B cell (primary cell): ENCODE measurements around the gene CCDC85C. TPM values are rescaled to one million over a fixed set of nuclear protein-coding genes. Genes with fewer than 3 reads are reported as not detected.

Source experiments
- ATAC-seq: fragments of 200-7000 bp; cut with Tn5 transposase; one replicate; pipeline ENCODE4 v1.10.0; 2021; ENCODE audit warnings: low read depth, mild to moderate bottlenecking, moderate number of reproducible peaks, moderate library complexity
- CTCF ChIA-PET: fragments of 350-600 bp; sonication (Branson Sonifier 250); formaldehyde crosslinking; loops from one replicate; lab custom pipeline; 2021; ENCODE audit warnings: antibody characterized with exemption, inconsistent platforms; lab: Charles Lee
- POLR2A ChIA-PET: fragments of 350-600 bp; sonication (Branson Sonifier 250); formaldehyde crosslinking; loops from one replicate; lab custom pipeline; 2021; ENCODE audit warnings: antibody characterized with exemption; lab: Charles Lee
- DNase-seq: peaks from one replicate; pipeline ENCODE4 v3.0.0; 2013
- H2AFZ ChIP-seq: 2 replicates; pipeline ENCODE4 v1.6.1; 2012; ENCODE audit warnings: mild to moderate bottlenecking, low read depth, low read length; ENCODE audit not compliant: insufficient read depth, poor library complexity, severe bottlenecking
- H3K27ac ChIP-seq, 2 donors: 1 replicate in 1 of 2; 2 replicates in 1 of 2; pipeline ENCODE4 v1.5.1; 2012 to 2013; ENCODE audit warnings: low read length in 2 of 2, mild to moderate bottlenecking in 2 of 2, moderate library complexity in 1 of 2
- H3K27me3 ChIP-seq, 4 experiments: fragments of 200-600 bp in 1 of 4; sonication (generic) in 1 of 4; replicated peaks in 1 of 4; 1 replicate in 2 of 4; 2 replicates in 2 of 4; pipeline versions ENCODE4 v1.6.1 to v1.7.0; 2013 to 2016; ENCODE audit warnings: low read length in 3 of 4, mild to moderate bottlenecking in 2 of 4, mixed read lengths in 1 of 4, moderate library complexity in 1 of 4; ENCODE audit not compliant: insufficient read depth in 4 of 4, control insufficient read depth in 3 of 4; ENCODE audit errors: control extremely low read depth in 1 of 4
- H3K36me3 ChIP-seq, 2 experiments: replicated peaks in 1 of 2; 1 replicate in 1 of 2; 2 replicates in 1 of 2; pipeline versions ENCODE4 v1.6.1 to v1.7.1; 2013; ENCODE audit warnings: low read length in 1 of 2; ENCODE audit not compliant: insufficient read depth in 2 of 2, control insufficient read depth in 1 of 2; ENCODE audit errors: control extremely low read depth in 1 of 2, extremely low read depth in 1 of 2
- H3K4me1 ChIP-seq, 2 donors: fragments of 200-600 bp in 1 of 2; sonication (generic) in 1 of 2; 1 replicate in 1 of 2; 2 replicates in 1 of 2; pipeline versions ENCODE4 v1.5.1 to v1.6.1; 2013 to 2017; ENCODE audit warnings: low read length in 2 of 2; ENCODE audit not compliant: control insufficient read depth in 2 of 2, insufficient read depth in 2 of 2
- H3K4me2 ChIP-seq: replicated peaks from 2 replicates; pipeline ENCODE3; 2012; ENCODE audit warnings: mild to moderate bottlenecking, low read depth, low read length; ENCODE audit not compliant: poor library complexity, severe bottlenecking
- H3K4me3 ChIP-seq, 5 experiments: fragments of 200-600 bp in 1 of 5; sonication (generic) in 1 of 5; 1 replicate in 3 of 5; 2 replicates in 2 of 5; pipeline versions ENCODE4 v1.5.1 to v1.7.0; 2011 to 2016; ENCODE audit warnings: low read length in 4 of 5, mild to moderate bottlenecking in 4 of 5, low read depth in 2 of 5, control low read depth in 1 of 5, moderate library complexity in 1 of 5; ENCODE audit not compliant: insufficient read depth in 1 of 5; ENCODE audit errors: control extremely low read depth in 1 of 5, extremely low read depth in 1 of 5
- H3K79me2 ChIP-seq: fragments of 200-600 bp; sonication (generic); one replicate; pipeline ENCODE4 v1.6.0; 2016; ENCODE audit warnings: low read length; ENCODE audit not compliant: control insufficient read depth, insufficient read depth
- H3K9ac ChIP-seq: fragments of 200-600 bp; sonication (generic); 2 replicates; pipeline ENCODE4 v1.6.1; 2017; ENCODE audit warnings: mild to moderate bottlenecking, low read length, moderate library complexity
- H3K9me3 ChIP-seq, 3 donors: one replicate each; pipeline versions ENCODE4 v1.6.1 to v1.7.1; 2013; ENCODE audit warnings: low read length in 2 of 3; ENCODE audit not compliant: control insufficient read depth in 2 of 3, insufficient read depth in 1 of 3; ENCODE audit errors: control extremely low read depth in 1 of 3
- H4K20me1 ChIP-seq: 2 replicates; pipeline ENCODE4 v1.6.0; 2012; ENCODE audit warnings: mild to moderate bottlenecking, low read length; ENCODE audit not compliant: insufficient read depth, control insufficient read depth, poor library complexity, severe bottlenecking
- H3K27ac Mint-ChIP-seq: one replicate; pipeline ENCODE4 v1.8.0; 2021; ENCODE audit warnings: mixed read lengths
- H3K27me3 Mint-ChIP-seq: one replicate; pipeline ENCODE4 v1.8.0; 2021; ENCODE audit warnings: mixed read lengths
- H3K4me1 Mint-ChIP-seq: one replicate; pipeline ENCODE4 v1.8.0; 2021; ENCODE audit warnings: mixed read lengths
- H3K4me3 Mint-ChIP-seq: one replicate; pipeline ENCODE4 v1.8.0; 2021; ENCODE audit warnings: mixed read lengths
- H3K9me3 Mint-ChIP-seq: one replicate; pipeline ENCODE4 v1.8.0; 2022; ENCODE audit warnings: mixed read lengths; ENCODE audit not compliant: insufficient read depth
- EZH2 ChIP-seq: IDR thresholded peaks from 2 replicates; pipeline ENCODE4 v1.6.1; 2012; ENCODE audit warnings: borderline replicate concordance, low read depth, mild to moderate bottlenecking, moderate library complexity, low read length; ENCODE audit not compliant: insufficient read depth, poor library complexity, severe bottlenecking
- WGBS: methylation state at CpG from one replicate; pipeline ENCODE4 v1.1.5; 2013; ENCODE audit warnings: missing lambda C conversion rate; ENCODE audit not compliant: insufficient coverage; 5-methylcytosine and 5-hydroxymethylcytosine counted together
- intact Hi-C: fragments of 100-400 bp; cut with micrococcal nuclease; formaldehyde crosslinking; loops from one replicate; pipeline ENCODE4 v1.10.0; 2022
- polyA plus RNA-seq: library from polyadenylated mRNA; depleted of rRNA; stranded (reverse); fragments of >200 nt; gene quantifications from 2 replicates; pipeline ENCODE4 v1.2.3, GENCODE V29; 2012
- total RNA-seq, 2 donors: library from RNA; stranded (reverse); fragments of 120-200 nt in 1 of 2; gene quantifications; 1 replicate in 1 of 2; 2 replicates in 1 of 2; pipeline versions ENCODE4 v1.2.3 to v1.2.4, GENCODE V29; 2013 to 2022
- TF ChIP-seq, protein P1 (sequence below): fragments of 200-600 bp; IDR thresholded peaks from one replicate; pipeline ENCODE4 v1.8.0; 2022; ENCODE audit warnings: antibody characterized with exemption, mild to moderate bottlenecking

Gene CCDC85C
- total and polyA plus RNA-seq, 2 donors (not counting 1 experiment from before 2014, with no cell fraction given) = 0.52 to 2.7 TPM

GRCh38 chr14:99584823-99585222 lies 19.2 kb downstream of the CCDC85C start:
- H3K4me1 Mint-ChIP-seq = peaks cover 4% of the 10 kb centered on the region
- no peak overlapping the region for H3K9ac ChIP-seq
- no peak overlapping the region for H3K4me3 Mint-ChIP-seq
- 100% methylated on average over 1 of the region's 3 CpGs for WGBS
- intact Hi-C loops = no loop called here
- no peaks in the 10 kb centered on the region for H3K9me3 Mint-ChIP-seq
- POLR2A ChIA-PET = no interaction called here
- TF ChIP-seq, protein P1, sequence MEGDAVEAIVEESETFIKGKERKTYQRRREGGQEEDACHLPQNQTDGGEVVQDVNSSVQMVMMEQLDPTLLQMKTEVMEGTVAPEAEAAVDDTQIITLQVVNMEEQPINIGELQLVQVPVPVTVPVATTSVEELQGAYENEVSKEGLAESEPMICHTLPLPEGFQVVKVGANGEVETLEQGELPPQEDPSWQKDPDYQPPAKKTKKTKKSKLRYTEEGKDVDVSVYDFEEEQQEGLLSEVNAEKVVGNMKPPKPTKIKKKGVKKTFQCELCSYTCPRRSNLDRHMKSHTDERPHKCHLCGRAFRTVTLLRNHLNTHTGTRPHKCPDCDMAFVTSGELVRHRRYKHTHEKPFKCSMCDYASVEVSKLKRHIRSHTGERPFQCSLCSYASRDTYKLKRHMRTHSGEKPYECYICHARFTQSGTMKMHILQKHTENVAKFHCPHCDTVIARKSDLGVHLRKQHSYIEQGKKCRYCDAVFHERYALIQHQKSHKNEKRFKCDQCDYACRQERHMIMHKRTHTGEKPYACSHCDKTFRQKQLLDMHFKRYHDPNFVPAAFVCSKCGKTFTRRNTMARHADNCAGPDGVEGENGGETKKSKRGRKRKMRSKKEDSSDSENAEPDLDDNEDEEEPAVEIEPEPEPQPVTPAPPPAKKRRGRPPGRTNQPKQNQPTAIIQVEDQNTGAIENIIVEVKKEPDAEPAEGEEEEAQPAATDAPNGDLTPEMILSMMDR = no peak
- no peak for TF ChIP-seq EZH2
- H3K36me3 ChIP-seq = no peaks in the 10 kb centered on the region
- H3K27ac Mint-ChIP-seq = no peak overlapping the region
- no peaks in the 10 kb centered on the region for H4K20me1 ChIP-seq
- DNase-seq (no peak), ATAC-seq (no peak)
- H3K79me2 ChIP-seq = no peaks in the 10 kb centered on the region
- H2AFZ ChIP-seq = no peak overlapping the region
- no peaks in the 10 kb centered on the region for H3K27me3 ChIP-seq
- H3K27me3 Mint-ChIP-seq = peaks cover 1% of the 10 kb centered on the region
- no peaks in the 10 kb centered on the region for H3K4me1 ChIP-seq
- no peak overlapping the region for H3K27ac ChIP-seq
- no peak overlapping the region for H3K4me3 ChIP-seq
- no peaks in the 10 kb centered on the region for H3K9me3 ChIP-seq
- CTCF ChIA-PET = no interaction called here
- H3K4me2 ChIP-seq = no peak overlapping the region

DNA sequence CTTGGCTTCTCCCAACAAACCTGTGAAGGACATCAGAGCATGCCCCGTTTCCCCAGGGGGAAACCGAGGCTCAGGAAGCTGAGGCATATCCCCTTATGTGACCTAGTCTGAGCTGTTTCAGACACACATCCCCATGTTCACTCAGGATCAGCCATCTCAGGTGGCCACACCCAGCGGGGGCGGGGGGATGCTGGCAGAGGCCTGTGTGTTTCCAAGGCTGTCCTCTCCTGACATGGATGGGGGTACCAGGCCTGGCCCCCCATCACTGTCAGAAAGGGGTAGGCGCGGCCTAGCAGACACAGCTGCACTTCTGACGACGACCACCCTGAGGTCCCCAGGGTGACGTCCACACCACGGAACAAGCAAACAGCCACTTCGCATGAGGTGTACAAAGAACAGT lies 22.1 kb downstream of the CCDC85C start:
- no peak overlapping the region for H3K4me2 ChIP-seq
- TF ChIP-seq, protein P1 = no peak
- TF ChIP-seq EZH2 = no peak
- no peak overlapping the region for H3K27ac ChIP-seq
- no peaks in the 10 kb centered on the region for H3K27me3 ChIP-seq
- H2AFZ ChIP-seq = no peak overlapping the region
- no peaks in the 10 kb centered on the region for H4K20me1 ChIP-seq
- 86% methylated on average over 11 of the region's 11 CpGs for WGBS
- Mint-ChIP-seq H3K27me3 (no peaks in the 10 kb centered on the region), H3K27ac (no peak overlapping the region), H3K4me3 (no peak overlapping the region), H3K9me3 (no peaks in the 10 kb centered on the region), H3K4me1 (peaks cover 6% of the 10 kb centered on the region)
- H3K79me2 ChIP-seq = no peaks in the 10 kb centered on the region
- CTCF ChIA-PET = no interaction called here
- H3K4me1 ChIP-seq = no peaks in the 10 kb centered on the region
- DNase-seq (no peak), ATAC-seq (no peak)
- no peaks in the 10 kb centered on the region for H3K36me3 ChIP-seq
- no peak overlapping the region for H3K9ac ChIP-seq
- intact Hi-C loops = no loop called here
- H3K4me3 ChIP-seq = no peak overlapping the region
- POLR2A ChIA-PET = no interaction called here
- H3K9me3 ChIP-seq = no peaks in the 10 kb centered on the region
